Effector memory CD8-positive, alpha-beta T cell (primary cell): ENCODE measurements around the gene CREBZF.
A peak's percentile ranks its signal among the peaks of the same experiment; 100 is the strongest.
"Not testable (repeated sequence)": the region's sequence is repeated elsewhere in the genome, so short reads cannot be mapped to it uniquely, and the experiment has no call there.

Source experiments
- ATAC-seq: fragments of 150-1000 bp; cut with Tn5 transposase; replicated peaks from 2 replicates; pipeline ENCODE4 v1.10.0; 2021; ENCODE audit warnings: mild to moderate bottlenecking, moderate library complexity
- DNase-seq, 3 experiments: peaks; one replicate each; pipeline ENCODE4 v3.0.0; 2021
- H3K27ac Mint-ChIP-seq, 2 donors: one replicate each; pipeline ENCODE4 v1.8.0; 2022; ENCODE audit warnings: mild to moderate bottlenecking in 2 of 2, mixed read lengths in 2 of 2, moderate library complexity in 2 of 2
- H3K27me3 Mint-ChIP-seq, 2 donors: one replicate each; pipeline ENCODE4 v1.8.0; 2022; ENCODE audit warnings: mixed read lengths in 2 of 2
- H3K36me3 Mint-ChIP-seq: one replicate; pipeline ENCODE4 v1.8.0; 2022; ENCODE audit warnings: mild to moderate bottlenecking, moderate library complexity, mixed read lengths; ENCODE audit not compliant: insufficient read depth
- H3K4me1 Mint-ChIP-seq, 2 donors: one replicate each; pipeline ENCODE4 v1.8.0; 2022; ENCODE audit warnings: low read depth in 2 of 2, mixed read lengths in 2 of 2
- H3K4me3 Mint-ChIP-seq, 2 donors: one replicate each; pipeline ENCODE4 v1.8.0; 2022; ENCODE audit warnings: mild to moderate bottlenecking in 2 of 2, mixed read lengths in 2 of 2, moderate library complexity in 2 of 2
- H3K9me3 Mint-ChIP-seq, 2 donors: one replicate each; pipeline ENCODE4 v1.8.0; 2022; ENCODE audit warnings: mixed read lengths in 2 of 2

The CREBZF gene

GRCh38 chr11:85627998-85628770 is 36.7 kb downstream of the CREBZF start, which contains the start of gene TMEM126B:
TSS of gene TMEM126B (plus strand) at chr11:85628593. CDS start at chr11:85628608, 15 bp downstream.
- DNase-seq (peak; percentile 94 to 96 (median 95)), ATAC-seq (peak; percentile 95)
- Mint-ChIP-seq H3K9me3 (no peaks in the 10 kb centered on the region), H3K4me3 (peak within 1 kb of the TSS; percentile 97), H3K27ac (peak within 1 kb of the TSS; percentile 94 to 95), H3K27me3 (no peaks in the 10 kb centered on the region), H3K36me3 (peaks cover 21% of the 10 kb centered on the region), H3K4me1 (peaks cover 19 to 27% of the 10 kb centered on the region in 2 donors)

- ATAC-seq: peak; percentile 0
- DNase-seq: peak in 2 of 3 experiments; percentile 3 to 5
- peaks cover 21% of the 10 kb centered on the region for H3K36me3 Mint-ChIP-seq
- H3K4me3 Mint-ChIP-seq: peak within 1 kb of the TSS; percentile 97
- H3K9me3 Mint-ChIP-seq: no peaks in the 10 kb centered on the region
- H3K27ac Mint-ChIP-seq: peak within 1 kb of the TSS; percentile 94 to 95
- H3K27me3 Mint-ChIP-seq: no peaks in the 10 kb centered on the region
- H3K4me1 Mint-ChIP-seq: peaks cover 19 to 27% of the 10 kb centered on the region in 2 donors
These were observed 37.5 kb downstream of the CREBZF start, which contains the start of gene DLG2 for GRCh38 chr11:85627332-85627997. TSS of gene DLG2 (minus strand) at chr11:85627344.

- H3K4me1 Mint-ChIP-seq: peaks cover 19 to 27% of the 10 kb centered on the region in 2 donors
- peak overlapping the region in 1 of 2 donors; percentile 97 for H3K4me3 Mint-ChIP-seq
- H3K27me3 Mint-ChIP-seq: no peaks in the 10 kb centered on the region
- ATAC-seq (no peak), DNase-seq (no peak)
- H3K27ac Mint-ChIP-seq: no peak overlapping the region
- H3K9me3 Mint-ChIP-seq: no peaks in the 10 kb centered on the region
- peaks cover 13% of the 10 kb centered on the region for H3K36me3 Mint-ChIP-seq
These were observed 38.4 kb downstream of the CREBZF start for GRCh38 chr11:85626496-85626895.

- peaks cover 0 to 8% of the 10 kb centered on the region in 2 donors for H3K27me3 Mint-ChIP-seq
- H3K4me3 Mint-ChIP-seq: no peak overlapping the region
- peaks cover 0 to 4% of the 10 kb centered on the region in 2 donors for H3K4me1 Mint-ChIP-seq
- H3K27ac Mint-ChIP-seq: no peak overlapping the region
- H3K36me3 Mint-ChIP-seq: no peaks in the 10 kb centered on the region
- no peak for ATAC-seq
- no peaks in the 10 kb centered on the region for H3K9me3 Mint-ChIP-seq
- DNase-seq: no peak
These were observed 44.7 kb downstream of the CREBZF start for GRCh38 chr11:85620256-85620655.

GRCh38 chr11:85619499-85619898 is 45.4 kb downstream of the CREBZF start:
- H3K27me3 Mint-ChIP-seq: peaks cover 0 to 8% of the 10 kb centered on the region in 2 donors
- no peaks in the 10 kb centered on the region for H3K36me3 Mint-ChIP-seq
- ATAC-seq (no peak), DNase-seq (no peak)
- peaks cover 0 to 4% of the 10 kb centered on the region in 2 donors for H3K4me1 Mint-ChIP-seq
- no peaks in the 10 kb centered on the region for H3K9me3 Mint-ChIP-seq
- H3K27ac Mint-ChIP-seq: no peak overlapping the region
- no peak overlapping the region for H3K4me3 Mint-ChIP-seq

- DNase-seq, H3K4me1 Mint-ChIP-seq, H3K27me3 Mint-ChIP-seq, H3K9me3 Mint-ChIP-seq, H3K4me3 Mint-ChIP-seq, H3K36me3 Mint-ChIP-seq, ATAC-seq: not testable (repeated sequence)
- peak overlapping the region in 1 of 2 donors; percentile 75 for H3K27ac Mint-ChIP-seq
These were observed 53.3 kb downstream of the CREBZF start for GRCh38 chr11:85611643-85612042.
